ENCODE data around the gene SRMS.

SRMS gene

DNA sequence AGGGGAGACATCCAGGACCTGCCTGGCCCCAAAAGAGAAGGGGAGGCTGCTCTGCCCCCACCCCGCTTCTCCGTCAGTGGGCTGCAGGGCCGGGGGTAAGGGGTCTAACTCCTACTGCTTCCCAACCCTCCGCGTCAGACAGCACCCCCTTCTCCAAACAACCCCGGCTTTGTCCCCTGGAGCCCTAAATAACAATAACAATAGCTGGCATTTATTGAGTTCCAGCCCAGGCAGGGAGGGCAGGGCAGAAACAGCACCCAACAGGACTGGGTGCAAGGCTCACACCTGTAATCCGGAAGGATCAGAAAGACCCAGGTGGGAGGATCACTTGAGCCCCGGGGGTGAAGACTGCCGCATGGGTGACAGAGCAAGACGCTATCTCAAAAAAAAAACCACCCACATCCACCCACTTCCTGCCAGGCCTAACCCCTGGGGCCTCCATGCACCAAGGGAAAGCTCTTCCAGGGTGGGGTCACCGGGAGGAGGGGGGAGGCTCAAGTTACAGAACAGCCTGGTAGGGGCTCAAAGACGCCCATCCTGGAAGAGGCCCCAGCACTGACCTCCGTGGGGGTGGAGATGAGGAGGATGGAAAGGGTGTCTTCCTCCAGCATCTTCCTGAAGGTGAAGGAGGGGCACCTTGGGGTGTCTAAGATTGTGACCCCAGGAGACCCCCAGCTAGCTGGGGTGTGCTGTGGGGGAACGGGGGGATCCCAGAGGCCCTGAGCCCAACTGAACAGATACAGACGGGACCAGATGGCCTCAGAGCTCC, 5.1 kb upstream of the SRMS start:
- DNase-seq (ENCODE audit: low read depth in 2 of 2), result no peak

DNA sequence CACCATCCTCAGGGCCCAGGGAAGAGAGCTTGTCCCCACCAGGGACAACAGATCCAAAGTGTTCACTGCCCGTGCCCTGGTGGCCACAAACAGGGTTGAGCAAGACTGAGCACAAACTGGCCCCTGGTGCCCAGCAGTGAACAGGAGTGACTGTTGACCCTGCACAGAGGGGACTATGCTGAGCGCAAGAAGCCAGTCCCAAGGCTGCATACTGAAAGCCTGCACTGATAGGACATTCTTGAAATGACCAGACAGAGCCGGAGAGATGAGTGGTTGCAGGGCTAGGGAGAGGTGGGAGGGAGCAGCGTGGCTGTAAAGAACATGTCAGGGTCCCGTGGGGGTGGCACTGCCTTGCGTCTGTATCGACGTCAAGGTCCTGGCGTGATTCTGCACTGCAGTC, 3.5 kb upstream of the SRMS start:
- no peak for DNase-seq (ENCODE audit: low read depth in 2 of 2)

DNA sequence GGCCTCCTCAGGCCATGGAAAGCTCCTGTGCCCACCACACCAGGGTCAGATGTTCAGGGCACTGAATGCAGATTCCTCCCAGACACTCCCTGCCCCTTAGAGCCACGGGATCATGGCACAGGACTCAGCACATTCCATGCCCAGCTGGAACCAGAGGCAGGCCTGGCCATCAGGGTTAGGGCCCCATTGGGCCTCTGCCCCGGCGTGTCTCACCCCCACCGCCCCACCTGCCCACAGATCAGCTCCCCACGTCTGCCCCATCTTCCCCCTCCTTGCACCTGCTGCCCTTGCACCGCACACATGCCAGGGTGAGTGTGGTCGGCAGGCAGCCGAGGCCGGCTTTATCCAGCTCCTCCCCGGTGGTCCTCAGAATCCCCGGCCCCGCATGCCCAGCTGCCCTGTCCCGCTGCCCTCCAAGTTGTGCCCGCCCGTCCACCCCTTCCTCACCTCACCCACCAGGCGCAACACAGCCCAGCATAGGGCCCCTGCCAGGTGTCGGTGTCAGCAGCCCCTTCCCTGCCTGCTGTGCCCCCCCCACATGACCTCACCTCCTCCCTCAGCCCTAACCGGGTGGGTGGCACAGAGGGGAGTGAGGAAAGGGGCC, 2.2 kb upstream of the SRMS start:
- no peak for DNase-seq (ENCODE audit: low read depth in 2 of 2)

DNA sequence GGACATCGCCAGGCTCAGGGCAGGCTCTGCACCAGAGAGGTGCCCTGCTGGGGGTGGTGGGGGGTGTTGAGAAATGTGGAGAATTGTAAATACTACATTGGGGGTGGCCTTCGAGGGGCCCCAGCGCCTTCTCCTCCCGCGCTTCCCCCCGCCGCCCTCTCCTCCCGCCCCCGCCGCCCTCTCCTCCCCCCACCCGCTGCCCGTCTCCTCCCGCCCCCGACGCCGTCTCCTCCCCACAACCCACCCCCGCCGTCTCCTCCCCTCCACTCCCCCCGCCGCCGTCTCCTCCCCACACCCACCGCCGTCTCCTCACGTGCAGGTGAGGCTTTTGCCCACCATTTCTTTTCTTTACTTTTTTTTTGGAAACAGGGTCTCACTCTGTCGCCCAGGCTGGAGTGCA, 1.5 kb upstream of the SRMS start:
- DNase-seq (ENCODE audit: low read depth in 2 of 2), result no peak

DNA sequence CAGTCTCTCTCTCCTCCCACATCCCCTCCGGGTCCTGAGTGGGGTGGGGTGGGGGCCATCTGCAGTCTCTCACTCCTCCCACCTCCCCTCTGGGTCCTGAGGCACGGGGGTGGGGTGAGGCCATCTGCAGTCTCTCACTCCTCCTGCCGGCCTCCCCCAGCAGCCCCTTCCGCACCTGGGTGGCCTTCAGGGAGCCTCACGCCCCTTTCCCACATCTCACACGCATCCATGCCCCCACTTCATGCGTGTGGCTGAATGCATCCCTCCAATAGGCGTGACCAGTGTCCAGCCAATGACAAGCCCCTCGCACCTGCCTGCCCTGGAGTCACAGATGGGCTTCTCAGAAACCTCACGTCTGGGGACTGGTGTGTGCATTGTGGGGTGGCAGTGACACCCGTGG, 993 bp upstream of the SRMS start:
- no peak for DNase-seq (ENCODE audit: low read depth in 2 of 2)

DNA sequence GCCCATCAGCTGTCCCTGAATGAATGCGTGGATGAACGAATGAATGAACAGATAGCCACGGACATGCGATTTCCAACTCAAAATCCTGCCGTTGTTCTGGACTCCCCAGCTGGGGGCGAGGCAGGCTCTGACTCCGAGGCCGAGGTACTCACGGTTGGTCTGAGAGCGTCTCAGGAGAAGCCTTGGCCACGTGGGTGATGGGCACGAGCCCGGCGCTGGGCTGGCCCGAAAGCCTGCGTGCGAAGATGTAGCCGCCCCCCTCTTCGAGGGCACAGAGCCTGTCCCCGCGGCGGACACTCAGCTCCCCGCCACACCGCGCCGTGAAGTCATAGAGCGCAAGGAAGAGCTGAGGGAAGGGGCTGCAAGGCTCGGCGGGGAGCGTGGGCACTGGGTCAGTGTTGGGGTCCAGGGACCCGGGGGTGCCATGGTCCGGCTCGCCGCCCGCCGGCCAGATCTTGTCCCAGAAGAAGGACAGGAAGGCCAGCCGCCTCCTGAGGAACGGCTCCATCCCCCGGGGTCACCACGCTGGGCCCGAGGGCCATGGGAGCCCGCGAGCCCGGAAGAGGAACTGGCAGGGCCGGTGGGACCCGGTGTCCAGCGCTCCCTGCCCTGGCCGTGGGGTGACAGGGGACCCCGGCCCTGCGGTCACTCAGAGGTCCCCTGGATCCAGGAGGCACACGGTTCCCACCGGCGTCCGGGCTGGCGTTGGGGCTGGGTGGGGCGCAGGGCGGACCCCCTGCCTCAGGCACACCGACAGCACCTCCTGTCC, 409 bp downstream of the SRMS start:
- DNase-seq (ENCODE audit: low read depth in 2 of 2), result no peak

DNA sequence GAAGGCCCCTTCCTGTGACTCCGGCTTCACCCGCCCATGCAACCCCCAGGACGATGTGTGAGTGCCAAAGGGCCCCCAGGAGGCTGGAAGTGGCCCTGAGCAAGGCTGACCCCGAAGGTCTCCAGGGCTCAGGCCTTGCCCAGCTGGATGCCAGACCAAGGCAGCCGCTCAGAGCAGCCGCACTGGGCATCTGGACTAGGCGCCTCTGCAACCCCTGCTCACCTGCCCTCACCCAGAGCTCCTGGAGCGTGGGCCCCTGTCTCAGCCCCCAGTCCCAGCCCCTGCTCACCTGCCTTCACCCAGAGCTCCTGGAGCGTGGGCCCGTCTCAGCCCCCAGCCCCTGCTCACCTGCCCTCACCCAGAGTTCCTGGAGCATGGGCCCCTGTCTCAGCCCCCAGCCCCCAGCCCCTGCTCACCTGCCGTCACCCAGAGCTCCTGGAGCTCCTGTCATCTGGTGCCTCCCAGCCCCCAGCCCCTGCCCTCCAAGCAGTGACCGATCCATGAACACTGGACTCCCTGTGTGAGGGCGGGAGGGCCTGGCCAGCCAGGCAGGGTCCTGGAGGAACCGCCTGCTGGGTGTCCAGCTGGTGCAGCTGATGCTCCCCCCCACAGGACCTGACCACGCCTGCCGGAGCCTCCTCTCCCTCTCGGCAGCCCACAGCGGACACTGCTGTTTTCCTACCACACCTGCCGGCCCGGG, 1.1 kb downstream of the SRMS start:
- no peak for DNase-seq (ENCODE audit: low read depth in 2 of 2)

DNA sequence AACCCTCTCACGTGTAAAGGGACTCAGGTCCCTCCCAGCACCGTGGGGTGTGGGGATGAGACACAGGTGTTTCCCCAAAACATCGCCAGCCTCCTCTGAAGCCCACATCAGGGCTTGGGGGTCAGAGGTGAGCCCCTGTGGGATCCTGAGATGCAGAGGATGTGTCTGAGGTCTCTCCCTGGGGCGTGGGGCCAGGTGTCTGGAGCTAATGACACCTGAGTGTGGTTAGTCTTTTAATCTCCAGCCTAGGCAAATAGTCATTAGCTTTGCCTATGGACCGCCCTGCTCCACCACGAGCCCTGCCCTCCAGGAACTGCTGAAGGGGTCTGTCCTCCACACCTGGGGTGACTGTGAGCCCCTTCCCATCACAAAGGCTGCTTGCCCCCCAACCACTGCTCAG, 1.7 kb downstream of the SRMS start:
- no peak for DNase-seq (ENCODE audit: low read depth in 2 of 2)

DNA sequence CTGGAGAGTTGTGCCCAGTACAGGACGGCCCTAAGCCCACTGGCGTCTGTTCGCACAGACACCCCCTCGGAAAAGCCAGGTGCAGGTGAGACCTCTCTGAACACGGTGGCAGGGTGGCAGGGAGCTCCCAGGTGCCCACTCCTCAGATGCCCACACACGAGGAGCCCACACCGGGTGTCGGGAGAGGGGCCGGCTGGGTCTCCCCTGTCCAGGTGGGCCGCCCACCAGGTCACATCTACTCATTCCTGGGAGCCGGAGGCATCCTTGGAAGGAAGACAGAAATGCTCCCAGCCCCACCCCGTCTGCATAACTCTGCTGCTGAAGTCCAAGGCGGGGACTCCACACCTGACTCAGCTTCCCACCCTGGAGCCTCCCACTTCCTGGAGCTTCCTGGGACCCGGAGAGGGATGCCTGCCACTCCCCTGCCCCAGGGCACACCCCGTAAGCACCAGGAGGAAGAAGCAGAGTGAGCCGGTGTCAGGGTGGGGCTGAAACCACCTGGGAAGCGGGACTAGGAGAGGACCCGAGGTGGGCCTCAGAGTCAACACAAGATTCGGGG, 2.5 kb downstream of the SRMS start:
- DNase-seq (ENCODE audit: low read depth in 2 of 2), result no peak

DNA sequence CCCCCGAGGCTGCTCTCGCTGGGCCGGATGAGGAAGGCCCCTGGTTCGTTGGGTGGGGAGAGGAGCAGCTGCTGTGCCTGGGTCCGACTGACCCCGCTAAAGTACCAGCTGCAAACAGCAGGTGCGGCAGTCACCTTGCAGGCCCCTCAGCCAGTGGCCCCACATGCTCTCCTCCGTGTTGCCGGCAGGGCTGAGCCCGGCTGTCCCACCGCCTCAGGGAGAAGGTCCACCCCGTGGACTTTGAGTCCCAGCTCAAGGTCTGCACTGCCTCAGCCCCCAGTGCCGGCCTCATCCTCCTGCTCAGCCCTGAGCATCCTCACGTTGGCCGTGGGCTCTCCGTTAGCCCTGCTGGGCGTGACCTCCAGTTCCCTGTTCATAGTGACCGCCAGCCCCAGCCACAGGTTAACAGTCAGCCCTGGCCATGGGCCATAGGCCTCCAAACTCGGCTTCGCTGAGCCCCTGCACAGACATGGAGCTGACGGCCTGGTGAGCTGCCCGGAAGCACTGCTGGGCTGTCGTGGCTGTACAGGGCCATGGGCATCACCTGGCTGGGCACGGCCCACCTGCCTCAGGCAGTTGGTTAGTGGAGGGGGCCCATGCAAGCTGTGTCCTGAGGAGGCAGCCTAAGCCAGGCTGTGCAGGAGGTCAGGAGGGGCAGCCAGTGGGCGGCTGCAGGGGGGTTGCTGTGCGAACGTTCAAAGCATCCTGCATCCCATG, 3.1 kb downstream of the SRMS start:
- no peak for DNase-seq (ENCODE audit: low read depth in 2 of 2)

DNA sequence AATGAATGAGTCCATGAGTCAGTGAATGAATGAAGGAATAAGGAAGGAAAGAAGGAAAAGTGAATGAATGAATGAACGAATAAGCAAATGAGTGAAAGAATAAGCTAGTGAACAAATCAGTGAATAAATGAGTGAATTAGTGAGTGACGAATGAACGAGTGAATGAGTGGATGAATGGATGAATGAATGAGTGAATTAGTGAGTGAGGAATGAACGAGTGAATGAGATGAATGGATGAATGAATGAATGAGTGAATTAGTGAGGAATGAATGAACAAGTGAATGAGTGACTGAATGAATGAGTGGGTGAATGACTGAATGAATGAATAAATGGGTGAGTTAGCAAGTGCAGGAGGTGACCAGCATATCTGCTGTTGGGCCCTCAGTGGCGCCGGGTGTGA, 3.8 kb downstream of the SRMS start:
- no peak for DNase-seq (ENCODE audit: low read depth in 2 of 2)

DNA sequence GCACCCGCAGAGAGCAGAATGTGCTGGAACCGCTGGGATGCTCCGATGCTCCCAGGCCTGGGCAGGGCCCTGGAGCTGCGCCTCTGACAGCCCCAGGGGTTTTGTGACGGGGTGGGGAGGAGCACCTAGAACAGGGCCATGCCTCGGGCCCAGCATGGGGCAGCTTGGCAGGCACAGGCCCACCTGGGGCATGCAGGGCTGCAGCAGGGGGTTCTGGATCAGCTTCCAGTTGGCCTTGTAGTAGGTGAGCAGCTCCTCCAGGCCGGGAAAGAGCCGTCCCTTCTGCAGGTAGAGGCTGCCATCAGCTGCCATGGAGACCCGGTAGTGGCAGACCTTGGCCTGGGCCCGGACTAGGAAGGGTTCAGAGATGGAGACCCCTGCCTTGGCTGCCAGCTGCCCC, 4.4 kb downstream of the SRMS start:
- no peak for DNase-seq (ENCODE audit: low read depth in 2 of 2)

DNA sequence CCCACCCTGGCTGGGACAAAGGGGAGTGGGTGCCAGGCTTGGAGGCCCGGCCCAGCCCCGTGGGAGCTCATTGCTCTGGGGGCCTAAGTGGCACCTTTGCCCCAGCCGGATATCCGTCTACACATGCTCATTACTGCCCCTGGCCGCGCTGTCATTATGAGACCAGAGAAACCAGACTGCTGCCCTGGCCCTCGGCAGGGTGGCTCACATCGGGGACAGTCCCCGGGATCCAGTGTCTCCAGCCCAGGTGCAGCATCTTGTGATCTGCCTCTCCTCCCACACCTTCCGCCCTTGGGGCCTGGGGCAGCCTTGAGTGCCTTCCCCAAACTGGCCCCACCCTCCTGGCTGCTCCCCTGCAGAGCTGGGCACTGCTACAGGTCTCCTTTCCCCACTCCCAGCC, 4.9 kb downstream of the SRMS start:
- DNase-seq (ENCODE audit: low read depth in 2 of 2), result no peak

DNA sequence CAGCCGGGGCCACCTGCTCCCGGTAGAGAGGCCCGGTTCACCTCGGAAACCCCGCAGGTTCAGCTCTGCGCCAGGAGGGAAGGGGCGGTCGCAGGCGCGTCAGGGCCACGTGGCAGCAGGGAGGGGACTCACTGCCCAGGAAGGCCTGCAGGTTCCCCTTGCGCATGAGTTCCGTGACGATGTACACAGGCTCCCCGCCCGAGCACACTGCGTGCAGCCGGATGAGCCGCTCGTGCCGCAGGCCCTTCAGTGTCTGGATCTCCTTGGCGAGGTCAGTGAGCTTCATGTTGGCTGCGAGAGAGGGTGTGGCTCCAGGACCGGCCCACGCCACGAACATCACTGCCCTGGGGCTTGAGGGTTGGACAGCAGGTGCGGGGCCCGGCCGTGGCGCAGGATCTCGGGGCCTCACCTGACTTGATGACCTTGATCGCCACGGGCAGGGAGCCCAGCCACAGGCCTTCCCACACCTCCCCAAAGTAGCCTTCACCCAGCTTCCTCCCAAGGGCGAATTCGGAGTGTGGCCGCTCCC, 5.5 kb downstream of the SRMS start:
- DNase-seq (ENCODE audit: low read depth in 2 of 2), result no peak

DNA sequence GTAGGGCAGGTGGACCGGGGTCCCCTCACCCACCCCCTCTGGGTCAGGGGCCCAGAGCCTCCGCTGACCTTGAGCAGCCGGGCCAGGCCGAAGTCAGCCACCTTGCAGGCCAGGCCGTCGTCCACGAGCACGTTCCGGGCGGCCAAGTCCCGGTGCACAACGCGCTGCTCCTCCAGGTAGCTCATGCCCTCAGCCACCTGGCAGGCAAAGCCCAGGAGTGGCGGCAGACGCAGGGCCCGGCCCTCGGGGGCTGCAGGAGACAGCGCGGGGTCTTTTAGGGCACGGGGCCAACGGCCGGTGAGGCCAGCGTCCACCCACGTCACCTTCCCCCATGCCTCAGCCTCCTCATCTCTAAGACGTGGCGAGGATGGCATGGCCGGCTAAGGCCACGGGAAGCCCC, 6.2 kb downstream of the SRMS start:
- DNase-seq (ENCODE audit: low read depth in 2 of 2), result no peak

DNA sequence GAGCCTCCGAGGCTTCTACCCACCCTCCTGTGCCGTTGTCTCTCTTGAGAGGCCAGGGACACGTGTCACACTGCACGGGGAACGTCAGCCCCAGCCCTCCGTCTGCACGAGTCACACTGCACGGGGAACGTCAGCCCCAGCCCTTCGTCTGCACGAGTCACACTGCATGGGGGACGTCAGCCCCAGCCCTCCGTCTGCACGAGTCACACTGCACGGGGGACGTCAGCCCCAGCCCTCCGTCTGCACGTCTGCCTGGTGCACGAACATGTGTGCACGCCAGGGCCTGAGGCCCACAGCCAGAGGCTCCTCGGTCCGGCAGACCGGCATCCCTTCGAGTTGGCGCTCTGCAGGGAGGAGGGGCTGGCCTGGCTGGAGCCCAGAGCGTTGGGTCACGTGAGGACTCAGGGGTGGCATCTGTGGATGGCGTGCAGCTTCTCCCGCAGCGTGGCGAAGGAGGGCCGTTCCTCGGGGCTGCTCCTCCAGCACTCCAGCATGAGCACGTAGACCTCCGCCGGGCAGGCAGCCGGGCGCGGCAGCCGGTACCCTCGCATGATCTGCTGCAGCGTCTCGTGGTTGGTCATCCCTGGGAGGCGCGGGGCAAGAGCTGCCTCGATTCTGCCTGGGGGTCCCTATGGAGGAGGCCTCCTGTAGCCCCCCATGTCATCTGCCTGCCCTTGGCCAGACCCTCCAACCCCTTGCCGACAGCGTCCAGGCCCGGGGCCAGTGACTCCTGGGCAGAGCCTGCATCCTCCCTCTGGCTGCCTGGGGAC, 6.9 kb downstream of the SRMS start:
- DNase-seq (ENCODE audit: low read depth in 2 of 2), result no peak

DNA sequence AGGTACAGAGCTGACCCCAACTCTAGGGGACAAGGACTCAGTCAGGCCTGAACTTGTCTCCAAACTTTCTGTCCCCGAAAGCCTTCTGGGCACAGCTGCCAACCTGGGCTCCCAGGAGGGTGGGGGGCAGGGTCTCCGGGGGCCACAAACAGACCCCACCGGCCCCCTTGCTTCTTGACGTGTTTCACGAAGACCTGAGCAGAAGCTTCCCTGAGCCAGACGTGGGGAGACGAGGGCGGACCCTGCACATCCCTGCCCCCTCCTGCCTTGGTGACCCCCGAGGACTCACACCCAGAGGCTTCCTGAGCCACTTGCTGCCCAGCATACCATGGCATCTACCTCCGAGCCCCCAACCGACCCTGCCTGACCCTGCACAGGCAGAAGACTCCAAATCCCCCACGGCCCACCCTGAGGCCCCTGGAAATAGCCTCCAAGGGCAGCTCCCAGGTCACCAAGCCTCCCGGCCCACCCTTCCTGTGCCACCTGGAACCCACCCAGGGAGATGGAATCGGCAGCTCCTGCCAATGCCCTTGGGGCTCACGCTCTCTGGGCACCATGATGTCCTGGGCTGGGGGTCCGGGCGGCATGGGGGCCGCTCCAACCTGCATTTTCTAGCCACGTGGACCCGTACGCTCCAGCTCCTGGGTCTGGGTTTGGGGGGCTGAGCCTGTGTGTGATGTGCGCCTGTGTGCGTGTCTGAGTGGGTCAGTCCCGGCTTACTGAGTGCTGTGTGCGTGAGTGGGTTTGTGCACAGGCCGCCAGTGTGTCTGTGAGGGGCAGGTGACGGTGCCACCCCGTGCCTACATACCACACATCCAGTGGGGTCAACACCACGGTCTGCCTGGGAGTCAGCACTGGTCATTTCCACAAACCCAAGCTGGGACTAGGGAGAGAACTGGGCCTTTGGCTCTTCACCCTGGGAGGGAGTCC, 7.8 kb downstream of the SRMS start:
- DNase-seq (ENCODE audit: low read depth in 2 of 2), result no peak

DNA sequence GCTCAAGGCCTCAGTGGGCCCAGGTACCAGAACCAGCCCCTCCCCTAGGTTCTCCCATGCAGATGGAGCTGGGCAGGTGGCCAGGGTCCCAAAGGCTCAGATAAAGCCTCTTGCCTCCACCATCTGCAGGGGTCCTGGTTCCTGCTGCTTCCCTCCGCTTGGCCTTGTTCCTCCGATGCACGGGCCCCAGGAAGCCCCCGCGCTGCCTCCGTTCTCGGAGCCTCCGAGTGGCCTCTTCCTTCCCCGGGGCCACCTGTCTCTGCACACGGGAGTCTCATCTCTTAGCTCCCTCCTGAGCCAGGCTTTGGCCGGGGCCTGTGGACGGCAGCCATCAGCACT, 8.5 kb downstream of the SRMS start:
- no peak for DNase-seq (ENCODE audit: low read depth in 2 of 2)

Data from fibroblast of skin of left biceps (primary cell).